A172 (cell line): ENCODE data around the gene NETO2. TPM values are rescaled to one million over a fixed set of nuclear protein-coding genes. Genes with fewer than 3 reads are reported as not detected.
A peak's percentile ranks its signal among the peaks of the same experiment; 100 is the strongest.
"Not testable (repeated sequence)": the region's sequence is repeated elsewhere in the genome, so short reads cannot be mapped to it uniquely, and the experiment has no call there.

ENCODE experiments used
- DNase-seq: peaks from one replicate; pipeline ENCODE4 v3.0.0-alpha.2; 2015; ENCODE audit warnings: low spot score
- total RNA-seq: library from RNA; depleted of rRNA; stranded (reverse); fragments of >200 nt; shearing (Covaris generic); gene quantifications from 2 replicates; pipeline ENCODE4 v1.2.3, GENCODE V29; 2014; rRNA removed

NETO2 gene
- 19.9 and 34.5 TPM in 2 replicates for total RNA-seq

GRCh38 chr16:47143677-47144558, at the start of gene NETO2:
NETO2 (minus strand) TSS chr16:47143945; CDS start chr16:47143612, 333 bp downstream.
- DNase-seq, result peak; percentile 18

- no peak for DNase-seq
Measured at GRCh38 chr16:47182318-47182717, 38.6 kb upstream of the NETO2 start.

GRCh38 chr16:47181066-47181465, 37.3 kb upstream of the NETO2 start:
- DNase-seq, result not testable (repeated sequence)

- DNase-seq, result no peak
Measured at GRCh38 chr16:47180073-47180472, 36.3 kb upstream of the NETO2 start.

- DNase-seq, result no peak
Measured at GRCh38 chr16:47175152-47175551, 31.4 kb upstream of the NETO2 start.

- no peak for DNase-seq
Measured at GRCh38 chr16:47162670-47163420, 19.1 kb upstream of the NETO2 start.

GRCh38 chr16:47161464-47161863, 17.7 kb upstream of the NETO2 start:
- no peak for DNase-seq

GRCh38 chr16:47160422-47160821, 16.7 kb upstream of the NETO2 start:
- DNase-seq, result no peak

- DNase-seq, result no peak
Measured at GRCh38 chr16:47158992-47159391, 15.2 kb upstream of the NETO2 start.

GRCh38 chr16:47156680-47157215, 13.0 kb upstream of the NETO2 start:
- no peak for DNase-seq

- not testable (repeated sequence) for DNase-seq
Measured at GRCh38 chr16:47152501-47152900, 8.8 kb upstream of the NETO2 start.

- no peak for DNase-seq
Measured at GRCh38 chr16:47150067-47150466, 6.3 kb upstream of the NETO2 start.

- DNase-seq, result no peak
Measured at GRCh38 chr16:47144559-47144877, 773 bp upstream of the NETO2 start.

- DNase-seq, result peak; percentile 38
Measured at GRCh38 chr16:47142821-47143676, 696 bp downstream of the NETO2 start.

GRCh38 chr16:47142486-47142820, 1.3 kb downstream of the NETO2 start:
- peak; percentile 21 for DNase-seq

GRCh38 chr16:47141773-47142485, 1.8 kb downstream of the NETO2 start:
- DNase-seq, result peak; percentile 84

- no peak for DNase-seq
Measured at GRCh38 chr16:47140686-47141085, 3.1 kb downstream of the NETO2 start.

- DNase-seq, result no peak
Measured at GRCh38 chr16:47139561-47140185, 4.1 kb downstream of the NETO2 start.

GRCh38 chr16:47137925-47138324, 5.8 kb downstream of the NETO2 start:
- DNase-seq, result peak; percentile 52

GRCh38 chr16:47136099-47136842, 7.5 kb downstream of the NETO2 start:
- peak; percentile 83 for DNase-seq
